Activated naive CD4-positive, alpha-beta T cell treated with anti-CD3 and anti-CD28 coated beads, Interleukin-2, amount 10 ng/mL, durations not matched to agents 7 days and 5 days (primary cell): Measurements from ENCODE around the gene OR10G2.
"Not testable (repeated sequence)": the region's sequence is repeated elsewhere in the genome, so short reads cannot be mapped to it uniquely, and the experiment has no call there.

ENCODE experiments used
- CTCF ChIA-PET: fragments of 350-600 bp; sonication (Branson Sonifier 250); formaldehyde crosslinking; loops from one replicate; lab custom pipeline; 2021; ENCODE audit warnings: antibody characterized with exemption; lab: Charles Lee
- DNase-seq: peaks from one replicate; pipeline ENCODE4 v3.0.0-alpha.2; 2020
- H3K27ac Mint-ChIP-seq: one replicate; pipeline ENCODE4 v1.8.0; 2021; ENCODE audit warnings: mild to moderate bottlenecking, moderate library complexity, mixed read lengths
- H3K27me3 Mint-ChIP-seq: one replicate; pipeline ENCODE4 v1.8.0; 2021; ENCODE audit warnings: mild to moderate bottlenecking, mixed read lengths
- H3K36me3 Mint-ChIP-seq: one replicate; pipeline ENCODE4 v1.8.0; 2021; ENCODE audit warnings: mixed read lengths
- H3K4me1 Mint-ChIP-seq: one replicate; pipeline ENCODE4 v1.8.0; 2021; ENCODE audit warnings: mixed read lengths
- H3K4me3 Mint-ChIP-seq: one replicate; pipeline ENCODE4 v1.8.0; 2021; ENCODE audit warnings: mild to moderate bottlenecking, moderate library complexity, mixed read lengths
- H3K9me3 Mint-ChIP-seq: one replicate; pipeline ENCODE4 v1.8.0; 2021; ENCODE audit warnings: mixed read lengths

The OR10G2 gene

GRCh38 chr14:21642683-21643082 lies 7.9 kb upstream of the OR10G2 start:
- CTCF ChIA-PET = interaction anchor here (0.7 kb wide), 1 partner anchor 867 kb away, joined by 3 read pairs; no protein-coding TSS in a partner anchor
- Mint-ChIP-seq H3K4me1 (peaks cover 2% of the 10 kb centered on the region), H3K27me3 (peaks cover 4% of the 10 kb centered on the region), H3K36me3 (no peaks in the 10 kb centered on the region), H3K9me3 (no peaks in the 10 kb centered on the region), H3K27ac (peak overlapping the region; percentile 28), H3K4me3 (peak overlapping the region; percentile 45)
- DNase-seq = no peak

GRCh38 chr14:21631084-21631483 lies 3.7 kb downstream of the OR10G2 start:
- Mint-ChIP-seq H3K36me3 (no peaks in the 10 kb centered on the region), H3K4me3 (no peak overlapping the region), H3K27me3 (peaks cover 5% of the 10 kb centered on the region), H3K4me1 (no peaks in the 10 kb centered on the region), H3K9me3 (peaks cover 4% of the 10 kb centered on the region), H3K27ac (no peak overlapping the region)
- CTCF ChIA-PET = no interaction called here
- DNase-seq = no peak

GRCh38 chr14:21630503-21630902 lies 4.2 kb downstream of the OR10G2 start:
- H3K36me3 Mint-ChIP-seq, H3K4me3 Mint-ChIP-seq, H3K9me3 Mint-ChIP-seq, H3K27me3 Mint-ChIP-seq, DNase-seq, H3K27ac Mint-ChIP-seq, H3K4me1 Mint-ChIP-seq, CTCF ChIA-PET: not testable (repeated sequence)

GRCh38 chr14:21626491-21627230 lies 8.1 kb downstream of the OR10G2 start:
- CTCF ChIA-PET = no interaction called here
- no peak for DNase-seq
- no peak overlapping the region for H3K27ac Mint-ChIP-seq
- peaks cover 4% of the 10 kb centered on the region for H3K9me3 Mint-ChIP-seq
- H3K4me3 Mint-ChIP-seq = no peak overlapping the region
- H3K4me1 Mint-ChIP-seq = no peaks in the 10 kb centered on the region
- peaks cover 16% of the 10 kb centered on the region for H3K27me3 Mint-ChIP-seq
- no peaks in the 10 kb centered on the region for H3K36me3 Mint-ChIP-seq

GRCh38 chr14:21617614-21618013 lies 17.1 kb downstream of the OR10G2 start:
- no peaks in the 10 kb centered on the region for H3K4me1 Mint-ChIP-seq
- H3K27ac Mint-ChIP-seq = no peak overlapping the region
- no peaks in the 10 kb centered on the region for H3K36me3 Mint-ChIP-seq
- no peak overlapping the region for H3K4me3 Mint-ChIP-seq
- H3K9me3 Mint-ChIP-seq = no peaks in the 10 kb centered on the region
- peaks cover 15% of the 10 kb centered on the region for H3K27me3 Mint-ChIP-seq
- CTCF ChIA-PET = no interaction called here
- DNase-seq = no peak

- CTCF ChIA-PET = no interaction called here
- Mint-ChIP-seq H3K4me1 (no peaks in the 10 kb centered on the region), H3K27ac (no peak overlapping the region), H3K36me3 (no peaks in the 10 kb centered on the region), H3K27me3 (peaks cover 3% of the 10 kb centered on the region), H3K9me3 (no peaks in the 10 kb centered on the region), H3K4me3 (no peak overlapping the region)
- no peak for DNase-seq
Observed at GRCh38 chr14:21614240-21614639, 20.5 kb downstream of the OR10G2 start.

- H3K27ac Mint-ChIP-seq = no peak overlapping the region
- no peaks in the 10 kb centered on the region for H3K4me1 Mint-ChIP-seq
- CTCF ChIA-PET = no interaction called here
- H3K36me3 Mint-ChIP-seq = no peaks in the 10 kb centered on the region
- H3K27me3 Mint-ChIP-seq = peaks cover 5% of the 10 kb centered on the region
- DNase-seq = no peak
- no peaks in the 10 kb centered on the region for H3K9me3 Mint-ChIP-seq
- H3K4me3 Mint-ChIP-seq = no peak overlapping the region
Observed at GRCh38 chr14:21612324-21612723, 22.4 kb downstream of the OR10G2 start.

- CTCF ChIA-PET, H3K9me3 Mint-ChIP-seq, H3K4me1 Mint-ChIP-seq, H3K36me3 Mint-ChIP-seq, DNase-seq, H3K4me3 Mint-ChIP-seq, H3K27ac Mint-ChIP-seq, H3K27me3 Mint-ChIP-seq: not testable (repeated sequence)
Observed at GRCh38 chr14:21602181-21602580, 32.6 kb downstream of the OR10G2 start.

- Mint-ChIP-seq H3K27me3 (peaks cover 8% of the 10 kb centered on the region), H3K9me3 (peaks cover 15% of the 10 kb centered on the region), H3K4me1 (no peaks in the 10 kb centered on the region), H3K27ac (no peak overlapping the region), H3K36me3 (no peaks in the 10 kb centered on the region), H3K4me3 (no peak overlapping the region)
- no peak for DNase-seq
- CTCF ChIA-PET = no interaction called here
Observed at GRCh38 chr14:21589317-21589716, 45.4 kb downstream of the OR10G2 start.
